Left ventricle myocardium superior (tissue), 1 donor: ENCODE measurements around the gene KNDC1. TPM values are rescaled to one million over a fixed set of nuclear protein-coding genes. Genes with fewer than 3 reads are reported as not detected.
A peak's percentile ranks its signal among the peaks of the same experiment; 100 is the strongest.

ENCODE experiments used
- ATAC-seq: fragments of 200-7000 bp; cut with Tn5 transposase; one replicate; pipeline ENCODE4 v1.9.1; 2020; ENCODE audit warnings: mild to moderate bottlenecking, moderate library complexity
- DNase-seq: peaks from one replicate; pipeline ENCODE4 v3.0.0-alpha.2; 2020
- intact Hi-C: fragments of 100-400 bp; cut with micrococcal nuclease; formaldehyde crosslinking; loops from one replicate; pipeline ENCODE4 v1.11.0; 2022
- total RNA-seq: library from RNA; stranded (reverse); fragmentation: NEBNext Ultra II Directional; extraction: Animal tissue kit (Norgen Biotek cat#: 25700); gene quantifications from one replicate; pipeline ENCODE4 v1.2.1, GENCODE V29; 2021
- donor health status: DM: no; HTN: yes; CAD: no; lungs with severe emphysema.

Gene KNDC1
- total RNA-seq, 1 donor from 2014 or later, result 0.20 TPM

DNA sequence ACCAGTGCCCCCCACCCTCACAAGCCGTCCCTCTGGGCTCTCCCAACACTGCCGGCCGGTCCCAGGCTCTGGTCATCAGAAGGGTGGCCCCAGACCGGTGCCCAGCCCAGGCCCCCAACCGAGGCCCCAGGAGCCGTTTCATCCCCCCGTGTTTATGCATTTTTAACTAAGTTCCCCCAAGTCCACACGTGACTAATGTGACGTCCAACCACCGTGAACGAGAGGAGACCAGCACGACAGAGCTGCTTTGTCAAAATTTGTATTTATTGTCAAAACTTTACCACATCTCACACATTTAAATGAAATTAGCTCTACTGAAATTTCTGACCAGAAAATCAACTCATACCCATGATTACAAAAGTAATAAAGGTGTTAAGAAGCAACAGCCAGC, 86.2 kb downstream of the KNDC1 start:
- intact Hi-C loops, result no loop called here

DNA sequence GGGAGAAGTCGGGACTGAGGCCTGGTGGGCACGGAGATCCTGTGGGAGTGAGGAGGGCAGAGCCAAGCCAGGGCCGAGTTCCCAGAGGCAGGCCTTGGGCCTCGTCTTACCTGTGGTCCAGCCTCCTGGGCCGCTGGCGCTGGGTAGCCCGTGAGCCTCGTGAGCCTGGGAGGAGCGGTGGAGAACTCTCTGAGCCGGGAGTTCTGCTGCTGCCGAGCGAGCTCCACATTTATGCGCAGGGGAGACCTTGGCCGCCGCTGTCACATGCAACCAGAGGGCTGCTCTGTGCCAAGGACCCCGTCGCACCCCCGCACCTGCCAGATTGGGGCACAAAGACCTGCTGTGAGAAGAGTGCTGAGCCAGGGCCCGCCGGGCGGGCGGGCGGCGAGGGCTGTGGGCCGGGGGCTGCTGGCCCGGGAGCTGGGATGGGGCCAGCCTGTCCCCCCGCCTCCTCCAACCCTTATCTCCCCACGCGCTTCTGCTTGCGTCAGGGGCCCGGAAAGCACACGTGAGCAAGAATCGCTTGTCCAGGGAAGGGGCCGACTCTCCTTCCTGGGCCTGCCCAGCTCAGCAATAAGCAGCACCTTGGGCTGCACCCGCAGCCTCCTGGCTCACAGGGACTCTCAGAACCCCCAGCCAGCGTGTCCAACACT, 87.8 kb downstream of the KNDC1 start:
- DNase-seq (no peak), ATAC-seq (no peak)
- intact Hi-C loops, result no loop called here

More for the DNA sequence above, 86.2 kb downstream of the KNDC1 start:
- ATAC-seq (no peak), DNase-seq (no peak)

DNA sequence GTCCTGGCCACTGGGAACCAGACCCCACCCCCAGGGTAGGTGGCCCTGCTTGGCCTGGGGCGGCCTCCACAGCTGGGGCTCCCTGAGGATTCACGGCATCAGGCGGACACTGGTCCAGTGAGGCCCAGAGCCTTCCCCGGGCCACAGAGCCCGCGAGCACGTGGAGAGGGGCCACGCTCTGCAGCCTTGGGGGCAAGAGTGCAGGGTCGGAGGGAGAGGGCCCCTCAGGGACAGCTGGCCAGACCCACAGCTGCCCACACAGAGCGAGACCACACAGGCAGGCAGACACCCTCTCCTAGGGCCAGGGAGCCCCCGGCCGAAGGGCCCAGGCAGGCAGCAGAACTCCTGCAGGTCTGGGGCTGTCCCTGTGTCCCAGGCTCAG, 88.3 kb downstream of the KNDC1 start:
- no peak for DNase-seq
- no peak for ATAC-seq
- intact Hi-C loops, result no loop called here

DNA sequence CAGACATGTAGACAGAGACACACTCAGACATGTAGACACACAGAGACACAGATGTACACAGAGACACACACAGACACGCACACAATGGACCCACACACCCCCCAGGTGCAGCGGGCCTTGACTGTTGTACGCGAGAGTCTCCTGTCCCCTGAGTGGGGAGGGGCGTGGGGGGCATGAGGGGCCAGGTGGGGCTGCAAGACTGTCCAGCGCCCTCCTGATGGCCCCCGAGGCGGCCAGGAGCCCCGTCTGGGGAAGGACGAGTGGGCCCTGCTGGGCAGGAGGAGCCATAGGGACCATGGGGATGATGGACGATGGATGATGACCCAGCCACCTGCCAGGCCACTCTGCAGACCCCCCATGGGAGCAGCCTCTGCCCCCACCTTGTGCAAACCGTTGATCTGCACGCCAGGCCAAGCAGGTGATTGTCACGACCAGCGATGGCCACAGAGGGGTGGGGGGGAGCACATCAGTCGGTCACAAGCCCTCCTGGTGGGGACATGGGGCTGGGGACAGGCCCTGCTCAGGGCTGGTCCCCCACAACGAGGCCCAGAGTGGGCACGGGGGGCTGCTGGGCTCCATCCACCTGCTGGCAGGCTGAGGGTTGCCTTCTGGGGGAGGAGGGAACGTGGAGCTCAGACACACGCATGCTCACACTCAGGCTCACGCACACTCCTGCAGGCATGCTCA, 89.2 kb downstream of the KNDC1 start:
- no peak for ATAC-seq
- intact Hi-C loops, result no loop called here
- no peak for DNase-seq

DNA sequence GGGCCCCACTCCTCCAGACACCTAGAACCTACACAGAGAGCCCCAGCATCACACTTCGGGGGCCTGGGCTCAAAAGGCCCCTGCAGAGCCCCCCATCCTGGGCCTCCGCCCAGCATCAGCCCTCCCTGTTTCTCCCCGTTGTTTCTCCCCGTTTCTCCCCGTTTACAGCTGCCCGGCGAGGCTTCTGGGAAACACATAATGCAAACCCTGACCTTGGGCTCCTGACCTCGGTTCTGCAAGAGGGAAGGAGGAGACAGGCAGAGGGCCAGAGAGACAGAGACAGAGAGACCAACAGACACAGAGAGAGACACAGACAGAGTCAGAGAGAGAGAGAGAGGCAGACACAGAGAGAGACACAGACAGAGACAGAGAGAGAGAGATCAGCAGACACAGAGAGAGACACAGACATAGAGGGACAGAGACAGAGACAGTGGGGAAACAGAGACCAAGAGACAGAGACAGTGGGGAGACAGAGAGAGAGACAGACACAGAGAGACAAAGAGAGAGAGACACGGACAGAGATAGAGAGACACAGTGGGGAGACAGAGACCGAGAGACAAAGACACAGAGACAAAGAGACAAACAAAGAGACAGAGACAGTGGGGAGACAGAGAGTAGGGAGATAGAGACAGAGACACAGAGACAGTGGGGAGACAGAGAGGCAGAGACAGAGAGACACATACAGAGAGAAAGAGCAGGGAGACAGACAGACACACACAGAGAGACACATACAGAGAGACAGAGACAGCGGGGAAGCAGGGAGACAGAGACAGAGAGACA, 90.1 kb downstream of the KNDC1 start:
- ATAC-seq, result no peak
- intact Hi-C loops, result no loop called here
- DNase-seq, result no peak

DNA sequence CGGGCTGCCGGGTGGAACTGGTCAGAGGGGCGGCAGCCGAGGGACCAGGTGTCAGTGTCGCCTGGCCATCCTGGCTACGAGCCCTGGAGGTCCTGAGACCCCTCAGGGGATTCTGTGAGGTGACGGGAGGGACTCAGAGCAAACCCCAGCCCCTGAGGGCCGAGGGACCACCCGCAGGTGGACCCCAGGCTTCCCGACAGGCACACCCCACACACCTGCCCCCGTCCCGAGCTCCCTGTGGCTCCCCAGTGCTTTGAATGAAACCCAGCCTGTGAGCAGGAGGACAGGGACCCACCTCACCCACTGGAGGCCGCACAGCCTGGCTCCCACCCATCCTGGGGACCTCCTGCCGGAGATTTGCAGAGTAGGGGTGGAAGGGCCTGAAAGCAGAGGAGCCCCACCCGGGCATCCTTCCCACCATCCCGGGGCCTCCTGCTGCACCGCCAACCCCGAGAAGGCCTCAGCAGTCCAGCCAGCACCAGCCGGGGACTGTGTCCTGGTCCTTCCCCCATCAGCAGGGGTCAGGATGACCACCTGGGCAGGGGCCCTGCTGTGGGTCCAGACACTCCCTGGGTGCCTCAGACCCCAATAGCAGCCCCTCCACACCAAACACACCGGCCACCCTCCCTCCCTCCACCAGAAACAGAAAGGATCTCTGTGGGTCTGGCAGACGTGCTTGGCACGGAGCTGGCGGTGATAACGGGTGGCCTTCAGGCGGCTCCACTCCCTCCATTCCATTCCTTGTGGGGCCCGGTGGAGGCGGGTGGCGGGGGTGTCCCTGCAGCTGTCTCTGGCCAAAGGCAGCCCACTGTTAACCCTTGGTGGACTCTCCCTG, 91.6 kb downstream of the KNDC1 start:
- peak; percentile 64 for ATAC-seq
- no peak for DNase-seq
- intact Hi-C loops, result no loop called here

DNA sequence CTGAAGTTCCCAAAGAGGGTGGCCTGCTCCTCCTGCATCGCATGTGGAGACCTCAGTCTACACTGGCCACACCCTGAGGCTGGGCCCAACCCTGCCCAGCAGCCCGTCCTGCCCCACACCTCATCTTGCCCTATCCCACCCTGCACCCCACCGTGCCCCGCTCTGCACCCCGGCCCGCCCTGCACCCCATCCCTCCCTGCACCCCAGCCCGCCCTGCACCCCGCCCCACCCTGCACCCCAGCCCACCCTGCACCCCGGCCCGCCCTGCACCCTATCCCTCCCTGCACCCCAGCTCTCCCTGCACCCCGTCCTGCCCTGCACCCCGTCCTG, 92.2 kb downstream of the KNDC1 start:
- intact Hi-C loops, result no loop called here

DNA sequence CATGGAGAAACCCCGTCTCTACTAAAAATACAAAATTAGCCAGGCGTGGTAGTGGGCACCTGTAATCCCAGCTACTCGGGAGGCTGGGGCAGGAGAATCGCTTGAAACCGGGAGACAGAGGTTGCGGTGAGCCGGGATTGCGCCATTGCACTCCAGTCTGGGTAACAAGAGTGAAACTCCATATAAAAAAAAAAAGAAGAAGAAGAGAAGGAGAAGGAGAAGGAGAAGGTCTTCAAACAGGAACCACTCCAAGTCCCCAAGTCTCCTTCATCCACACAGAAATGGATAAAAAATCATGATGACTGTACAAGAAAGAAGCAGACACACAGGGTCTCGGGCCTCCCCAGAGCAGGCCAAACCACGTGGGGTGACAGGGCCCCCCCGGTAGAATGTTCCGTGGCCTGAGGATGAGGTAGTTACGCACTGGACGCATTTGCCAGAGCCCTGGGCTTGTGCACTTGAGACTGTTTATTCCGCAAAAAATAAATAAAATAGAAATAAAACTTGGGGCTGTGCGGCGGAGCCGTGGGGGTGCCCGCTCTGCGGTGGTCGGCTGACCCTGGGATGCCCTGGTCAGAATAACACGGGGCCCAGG, 93.4 kb downstream of the KNDC1 start:
- ATAC-seq, result no peak
- DNase-seq, result no peak
- intact Hi-C loops, result no loop called here

More for the DNA sequence above, 92.2 kb downstream of the KNDC1 start:
- DNase-seq, result no peak
- no peak for ATAC-seq

DNA sequence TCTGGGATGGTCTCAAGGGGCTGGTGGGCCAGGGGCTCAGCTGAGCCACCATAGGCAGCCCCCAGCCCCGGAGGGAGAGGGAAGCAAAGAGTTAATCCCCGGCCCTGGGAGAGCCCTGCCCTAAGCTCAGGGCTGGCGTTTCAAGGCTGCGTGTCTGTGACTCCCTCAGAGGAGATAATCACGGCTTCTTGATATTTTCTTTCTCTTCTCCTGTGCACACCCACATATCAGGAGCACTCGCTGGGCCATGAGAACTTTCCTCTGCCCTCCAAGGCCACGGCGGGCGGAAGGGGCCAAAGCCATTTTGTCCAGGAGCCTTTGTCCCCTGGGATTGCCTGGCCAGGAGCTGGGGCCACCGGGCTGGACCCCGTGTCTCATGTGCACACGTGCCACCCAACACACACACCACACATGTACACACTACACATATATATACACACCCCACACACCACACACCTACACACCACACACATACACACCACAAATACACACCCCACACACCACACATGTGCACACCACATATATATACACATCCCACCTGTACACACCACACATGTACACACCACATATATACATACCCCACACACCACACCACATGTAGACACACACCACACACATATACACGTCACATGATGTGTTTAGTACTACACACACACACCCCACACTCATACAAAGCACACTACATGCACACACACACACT, 94.6 kb downstream of the KNDC1 start:
- ATAC-seq (no peak), DNase-seq (no peak)
- intact Hi-C loops, result no loop called here

DNA sequence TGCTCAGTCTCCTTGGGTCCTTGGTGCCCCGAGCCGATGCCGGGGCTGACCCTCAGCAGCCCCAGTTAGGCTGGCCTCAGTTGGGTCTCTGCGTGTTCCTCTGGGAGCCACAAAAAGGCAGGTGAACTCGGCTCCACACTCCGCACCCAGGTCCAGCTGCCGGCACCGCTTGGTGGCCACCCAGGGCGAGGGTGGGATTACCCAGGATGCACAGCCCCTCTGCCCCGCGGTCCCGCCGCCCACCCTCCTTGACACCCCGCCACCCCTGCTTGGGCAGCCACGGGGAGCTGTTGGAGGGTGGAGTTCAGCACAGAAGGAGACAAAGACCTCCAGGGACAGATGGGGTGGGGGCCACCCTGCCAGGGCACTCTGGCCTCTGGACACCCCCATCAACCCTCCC, 95.3 kb downstream of the KNDC1 start:
- ATAC-seq, result no peak
- intact Hi-C loops, result no loop called here
- DNase-seq, result no peak

DNA sequence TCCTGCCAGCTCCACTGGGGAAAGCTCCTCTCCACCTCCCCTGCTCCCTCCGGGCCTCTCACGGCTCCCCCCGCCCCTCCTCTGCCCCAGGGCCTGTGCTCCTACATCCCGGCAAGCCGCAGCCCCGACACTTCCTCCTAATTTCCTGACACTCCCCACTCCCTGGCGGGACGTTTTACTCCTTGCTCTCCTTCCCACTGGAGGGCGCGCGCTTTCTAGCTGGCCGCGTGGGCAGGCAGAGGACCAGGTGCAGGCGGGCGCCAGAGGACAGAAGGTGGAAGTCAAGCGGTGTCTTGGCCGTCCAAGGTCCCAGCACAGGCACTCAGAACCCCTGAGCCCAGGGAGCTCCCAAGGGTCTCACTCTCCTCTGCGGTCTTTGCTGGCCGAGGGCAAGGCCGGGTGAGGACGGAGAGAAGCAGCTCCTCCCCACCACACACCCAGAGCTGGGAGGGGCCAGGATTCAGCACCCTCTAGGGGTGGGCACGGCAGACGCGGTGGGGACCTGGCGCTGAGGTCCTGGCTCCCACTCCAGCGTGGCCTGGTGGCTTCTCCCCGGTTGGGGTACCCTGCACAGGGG, 97.6 kb downstream of the KNDC1 start:
- peak; percentile 78 for DNase-seq
- intact Hi-C loops, result no loop called here
- ATAC-seq, result peak; percentile 45

DNA sequence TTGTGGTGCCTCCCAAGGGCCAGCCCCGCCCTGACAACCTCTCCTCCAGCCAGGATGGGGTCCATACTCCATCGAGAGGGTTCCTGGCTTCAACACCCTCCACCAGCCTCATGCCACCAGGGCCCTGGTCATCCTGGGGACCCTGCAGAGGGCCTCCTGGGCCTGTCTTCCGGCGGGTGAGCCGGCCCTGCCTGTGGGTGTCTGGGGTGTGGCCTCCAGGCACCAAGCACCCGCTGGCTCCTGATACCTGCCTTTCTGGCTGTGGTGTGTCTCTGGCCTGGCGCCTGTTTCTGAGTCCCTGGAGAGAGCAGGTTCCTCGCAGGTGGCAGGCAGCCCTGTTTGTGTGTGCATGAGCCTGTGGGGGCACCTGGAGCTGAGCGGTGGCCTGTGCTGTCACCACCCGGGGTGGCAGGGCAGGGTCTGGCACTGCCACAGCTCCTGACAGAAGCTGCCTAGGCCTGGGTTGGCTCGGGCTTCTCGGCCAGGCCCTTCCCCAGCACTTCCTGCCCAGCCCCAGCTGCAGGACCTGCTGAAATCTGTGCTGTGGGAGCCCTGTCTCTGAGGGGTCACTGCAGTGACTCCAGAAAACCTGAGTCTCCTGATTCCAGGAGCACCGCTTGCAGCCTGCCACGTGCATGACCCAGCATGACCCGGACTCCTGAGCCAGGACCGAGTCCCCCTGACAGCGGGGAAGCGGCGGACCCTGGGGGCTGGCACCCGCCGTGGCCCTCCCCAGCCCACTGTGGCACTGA, 98.2 kb downstream of the KNDC1 start:
- intact Hi-C loops, result no loop called here
- DNase-seq (no peak), ATAC-seq (no peak)

DNA sequence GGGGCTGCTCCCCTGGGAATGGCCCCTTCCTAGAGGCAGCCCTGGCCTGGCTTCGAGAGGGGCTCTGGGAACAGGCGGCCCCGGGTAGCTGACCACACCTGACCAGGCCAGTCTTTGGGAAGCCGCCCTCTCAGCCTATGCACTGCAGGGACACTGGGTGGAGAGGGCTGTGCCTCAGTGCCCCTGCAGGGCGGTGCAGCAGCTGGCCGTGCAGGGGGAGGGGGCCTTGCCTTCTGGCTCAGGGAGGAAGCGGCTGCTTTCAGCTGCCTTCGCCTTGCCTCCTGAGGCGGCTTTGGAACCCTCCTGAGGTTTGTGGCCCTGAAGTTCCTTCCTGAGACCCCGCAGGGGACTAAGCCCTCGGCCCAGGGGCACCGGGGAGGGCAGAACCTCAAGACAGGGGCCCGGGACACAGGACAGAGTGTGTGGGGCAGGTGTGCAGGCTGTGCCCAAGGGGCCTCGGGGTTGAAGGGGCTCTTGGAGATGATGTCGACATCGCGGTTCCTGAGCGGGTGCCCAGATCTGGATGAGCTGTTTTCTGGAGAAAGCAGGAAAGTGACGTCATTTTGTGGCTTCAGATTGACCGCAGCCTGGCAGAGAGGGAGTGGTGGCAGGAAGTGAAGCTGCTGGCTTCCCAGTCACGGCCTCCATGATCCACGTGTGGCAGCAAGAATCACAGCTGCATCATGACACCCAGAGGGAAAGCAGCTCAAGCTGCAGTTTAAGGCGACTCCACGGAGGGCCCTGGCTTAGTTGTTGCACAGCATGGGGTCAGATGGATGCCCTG, 99.0 kb downstream of the KNDC1 start:
- peak; percentile 16 for ATAC-seq
- intact Hi-C loops, result no loop called here
- DNase-seq, result peak; percentile 79

DNA sequence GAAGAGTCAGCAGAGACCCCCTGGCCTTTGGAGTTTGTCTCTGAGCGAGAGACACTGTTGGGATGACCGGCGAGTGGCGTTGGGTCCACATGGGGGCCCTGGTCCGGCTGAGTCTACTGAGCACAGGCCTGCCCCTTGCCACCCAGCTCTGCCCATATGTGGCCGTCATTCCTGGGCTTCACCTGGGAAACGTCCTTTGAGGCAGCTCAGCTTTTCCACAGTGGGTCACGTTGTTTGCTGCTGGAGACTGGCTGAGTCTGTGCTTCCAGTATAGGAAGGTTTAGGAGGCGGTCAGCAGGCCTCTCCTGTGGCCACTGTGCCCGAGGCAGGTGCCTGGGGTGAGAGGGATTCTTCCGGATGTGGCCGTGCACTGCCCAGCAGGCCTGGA, 99.6 kb downstream of the KNDC1 start:
- ATAC-seq (no peak), DNase-seq (no peak)
- intact Hi-C loops, result no loop called here

DNA sequence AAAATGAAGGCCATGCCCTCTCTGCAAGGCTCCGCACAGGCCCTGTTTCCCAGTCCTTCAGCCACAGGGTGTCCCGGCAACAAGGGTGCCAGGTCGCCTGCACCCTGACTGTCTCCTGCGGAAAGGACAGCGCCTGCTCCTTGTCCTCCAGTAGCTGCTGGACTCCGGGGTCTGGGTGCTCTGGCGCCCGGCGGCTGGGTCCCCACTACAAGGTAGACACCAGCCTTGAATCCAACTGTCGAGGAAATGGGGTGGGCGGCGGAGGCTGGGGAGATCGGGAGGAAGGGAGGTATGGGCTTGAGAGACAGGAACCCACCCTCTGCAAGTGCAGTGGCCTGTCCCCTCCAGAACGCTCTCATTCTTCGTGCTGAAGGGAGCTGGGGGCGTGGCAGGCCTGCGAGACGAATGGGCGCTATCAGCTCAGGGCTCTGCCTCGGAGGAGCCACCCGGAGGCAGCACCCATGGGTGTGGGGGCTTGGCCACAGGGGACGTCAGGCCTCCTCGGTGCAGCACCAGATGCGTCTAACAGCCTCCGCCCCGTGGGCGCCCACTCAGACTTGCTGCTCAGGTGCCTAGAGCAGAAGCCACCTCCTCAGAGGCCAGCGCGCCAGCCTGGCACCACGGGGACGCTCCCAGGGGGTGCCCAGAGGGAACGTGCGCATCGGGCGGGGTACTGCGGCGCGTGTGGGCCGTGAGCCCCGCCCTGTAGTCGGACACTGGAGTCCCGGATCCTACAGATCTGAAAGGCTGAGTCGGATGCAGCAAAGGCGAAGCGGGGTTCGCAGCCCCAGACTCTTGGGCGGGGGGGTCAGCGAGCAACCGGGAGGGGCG, 101.1 kb downstream of the KNDC1 start:
- DNase-seq (peak; percentile 79), ATAC-seq (peak; percentile 64)
- intact Hi-C loops, result no loop called here

DNA sequence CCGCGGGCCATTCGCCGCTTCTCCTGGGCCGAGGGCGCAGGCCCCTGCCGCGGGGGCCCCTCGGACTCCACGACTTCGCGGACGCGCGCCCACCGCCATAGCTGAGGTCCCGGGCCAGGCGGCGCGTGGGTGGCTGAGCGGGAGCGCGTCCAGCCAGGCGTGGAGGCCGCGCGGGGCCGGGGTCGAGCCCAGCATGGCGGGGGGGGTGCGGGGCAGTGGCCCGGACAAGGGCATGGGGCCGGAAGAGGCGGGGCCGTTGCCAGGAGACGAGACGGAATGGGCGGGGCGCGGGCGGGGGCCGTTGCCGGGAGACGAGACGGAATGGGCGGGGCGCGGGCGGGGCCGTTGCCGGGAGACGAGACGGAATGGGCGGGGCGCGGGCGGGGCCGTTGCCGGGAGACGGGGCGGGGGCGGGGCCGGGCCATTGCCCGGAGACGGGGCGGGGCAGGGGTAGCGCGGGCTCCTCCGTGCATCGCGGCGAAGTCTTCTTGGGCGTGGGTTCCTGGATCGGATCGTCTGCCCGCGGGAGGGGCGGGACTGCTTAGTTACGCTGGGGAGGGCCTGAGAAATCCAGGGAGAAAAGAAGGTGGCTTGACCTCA, 101.8 kb downstream of the KNDC1 start:
- peak; percentile 87 for ATAC-seq
- peak; percentile 95 for DNase-seq
- intact Hi-C loops, result no loop called here
